ENCODE data around the gene HMCN2.
"Not testable (repeated sequence)": the region's sequence is repeated elsewhere in the genome, so short reads cannot be mapped to it uniquely, and the experiment has no call there.

HMCN2 gene

DNA sequence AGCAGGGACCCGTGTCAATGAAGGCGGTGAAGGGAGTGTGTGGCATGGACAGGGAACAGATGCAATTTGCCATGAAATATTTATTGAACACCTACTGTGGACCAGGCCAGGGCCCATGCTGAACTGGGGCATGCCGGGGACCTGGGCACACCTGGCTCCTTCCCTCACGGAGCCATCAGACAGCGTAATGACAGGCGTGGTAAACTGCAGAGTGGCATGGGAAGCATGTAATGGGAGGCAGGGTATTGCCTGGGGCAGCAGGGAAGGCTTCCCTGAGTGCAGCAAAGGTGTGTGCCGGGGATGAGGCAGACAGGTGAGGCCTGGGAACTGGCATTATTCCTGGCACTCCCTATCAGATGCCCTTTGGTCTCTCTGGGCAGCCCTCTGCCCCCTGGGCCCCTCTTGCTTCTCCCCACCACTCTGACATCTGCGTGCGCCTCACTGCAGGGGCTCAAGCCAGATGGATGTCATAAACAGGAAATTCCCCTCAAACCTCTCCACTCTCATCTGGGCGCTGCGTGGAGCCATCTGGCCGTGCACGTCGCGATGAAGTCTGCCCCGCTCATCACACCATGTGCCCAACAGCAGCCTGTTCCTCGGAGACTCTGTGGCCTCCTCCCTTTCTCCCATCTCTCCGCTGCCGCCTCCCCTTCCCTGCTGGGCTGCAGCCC lies 67.6 kb downstream of the HMCN2 start:
- no peak for DNase-seq

DNA sequence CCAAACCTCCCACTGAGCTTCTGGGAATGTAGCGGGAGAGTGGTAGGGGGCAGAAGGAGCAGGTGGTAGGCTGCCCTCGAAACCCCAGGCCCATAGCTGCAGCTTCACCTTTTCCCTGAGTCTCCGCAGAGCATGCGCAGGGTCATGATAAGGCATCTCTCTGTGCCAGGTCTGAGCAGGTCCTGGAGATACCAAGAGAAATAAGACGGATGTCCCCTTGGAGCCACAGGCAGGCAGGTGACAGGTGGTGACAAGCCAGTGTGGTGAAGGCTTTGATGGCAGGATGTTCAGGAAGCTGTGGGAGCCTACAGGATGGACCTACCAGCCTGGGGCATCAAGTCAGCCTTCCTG lies 68.1 kb downstream of the HMCN2 start:
- DNase-seq = no peak

DNA sequence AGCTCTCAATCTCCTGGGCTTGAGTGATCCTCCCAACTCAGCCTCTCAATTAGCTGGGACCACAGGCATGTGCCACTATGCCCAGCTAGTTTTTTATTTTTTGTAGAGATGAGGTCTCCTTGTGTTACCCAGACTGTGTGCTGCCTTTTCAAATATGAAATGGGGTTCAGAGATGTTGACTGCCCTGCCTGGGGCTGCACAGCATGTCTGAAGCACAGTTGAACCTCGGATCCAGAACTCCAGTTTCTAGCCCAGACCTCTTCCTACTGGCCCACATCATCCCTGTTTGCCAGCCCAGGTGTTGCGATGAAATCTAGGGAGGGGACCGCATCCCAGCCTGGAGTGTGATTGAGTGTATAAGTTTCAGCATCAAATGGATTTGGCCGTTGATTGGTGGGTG lies 69.4 kb downstream of the HMCN2 start:
- DNase-seq = no peak

DNA sequence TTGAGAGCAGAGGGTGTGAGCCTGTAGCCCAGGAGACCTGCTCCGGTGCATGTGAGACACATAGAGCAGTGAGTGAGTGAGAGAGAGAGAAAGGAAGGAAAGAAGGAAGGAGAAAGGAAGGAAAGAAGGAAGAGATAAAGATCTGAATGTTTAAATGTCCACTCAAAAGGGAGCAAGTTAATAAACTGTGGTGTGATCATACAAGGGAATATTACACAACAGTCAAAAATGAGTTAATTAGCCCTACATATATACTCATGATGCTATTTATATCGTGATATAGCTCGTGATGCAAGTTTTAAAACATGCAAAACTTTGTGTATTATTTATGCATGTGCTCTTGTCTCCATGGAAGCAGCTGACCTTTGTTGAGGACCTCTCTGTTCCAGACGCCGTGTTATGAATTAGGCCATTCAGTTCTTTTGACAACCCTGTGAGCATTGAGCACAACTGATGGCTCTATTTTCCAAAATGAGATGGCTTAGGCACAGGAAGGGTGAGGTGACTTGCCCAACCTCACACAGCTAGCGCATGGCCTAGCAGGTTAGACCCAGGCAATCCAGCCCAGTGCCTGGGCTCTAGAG lies 70.6 kb downstream of the HMCN2 start:
- no peak for DNase-seq

DNA sequence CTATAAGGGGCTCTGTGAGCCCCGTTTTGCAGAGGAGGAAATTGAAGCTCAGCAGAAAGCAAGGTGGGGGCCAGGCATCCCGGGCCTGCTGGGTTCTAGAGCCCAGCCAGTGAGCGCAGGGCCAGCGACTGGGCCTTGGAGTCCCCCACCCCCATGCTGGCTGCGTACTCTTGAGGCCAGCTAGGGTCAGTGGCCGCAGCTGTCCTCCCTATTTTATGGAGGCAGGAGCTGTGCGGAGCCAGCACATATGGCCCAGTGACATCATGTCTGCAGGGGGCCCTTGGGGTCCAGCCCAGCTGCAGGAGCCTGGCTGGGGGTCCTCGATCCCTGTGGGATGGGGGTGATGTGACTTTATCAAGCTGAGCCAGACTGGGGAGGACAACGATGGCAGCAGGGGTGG lies 71.3 kb downstream of the HMCN2 start:
- no peak for DNase-seq

DNA sequence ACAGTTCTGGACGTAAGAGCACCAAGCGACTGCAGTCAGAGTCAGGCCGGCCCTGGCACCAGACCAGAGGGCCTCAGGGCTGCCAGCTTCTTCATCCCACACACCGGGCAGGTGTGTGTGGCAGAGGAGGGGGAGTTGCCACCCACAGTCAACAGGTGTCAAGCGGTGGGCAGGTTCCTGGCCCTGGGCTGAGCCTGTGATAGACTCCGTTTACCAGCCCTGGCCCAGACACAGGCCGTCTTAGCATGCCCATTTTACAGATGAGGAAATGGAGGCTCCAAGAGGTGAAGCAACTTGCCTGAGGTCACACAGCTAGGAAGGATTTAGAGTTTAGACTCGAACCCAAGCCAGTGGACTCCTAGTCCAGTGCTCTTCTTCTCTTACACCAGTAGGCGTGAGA lies 71.8 kb downstream of the HMCN2 start:
- no peak for DNase-seq

DNA sequence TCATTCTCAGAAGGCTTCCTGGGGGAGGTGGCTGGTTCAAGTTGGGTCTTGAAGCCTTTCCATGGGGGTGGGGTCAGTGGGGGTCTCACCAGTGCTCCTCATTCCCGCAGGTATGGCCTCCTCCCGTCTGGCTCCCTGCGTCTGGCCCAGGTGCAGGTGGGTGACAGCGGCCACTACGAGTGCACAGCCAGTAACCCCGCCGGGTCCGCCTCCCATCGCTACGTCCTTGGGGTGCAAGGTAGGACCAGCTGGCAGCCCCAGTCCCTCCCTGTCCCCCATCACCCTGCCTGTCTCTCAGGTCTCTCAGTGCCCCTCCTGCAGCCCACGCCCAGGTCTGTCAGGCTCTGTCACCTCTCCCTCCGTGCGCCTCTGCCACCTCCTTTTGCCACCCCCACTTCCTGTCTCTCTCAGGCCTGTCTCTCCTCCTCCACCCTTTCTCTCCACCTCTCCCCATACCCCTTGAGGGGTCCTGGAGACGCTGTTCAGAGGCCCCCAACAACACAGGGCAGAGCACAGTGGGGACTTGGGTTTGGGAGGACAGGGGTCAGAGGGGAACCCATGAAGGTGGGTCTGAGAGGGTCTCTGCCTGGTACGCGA lies 72.3 kb downstream of the HMCN2 start:
- no peak for DNase-seq

DNA sequence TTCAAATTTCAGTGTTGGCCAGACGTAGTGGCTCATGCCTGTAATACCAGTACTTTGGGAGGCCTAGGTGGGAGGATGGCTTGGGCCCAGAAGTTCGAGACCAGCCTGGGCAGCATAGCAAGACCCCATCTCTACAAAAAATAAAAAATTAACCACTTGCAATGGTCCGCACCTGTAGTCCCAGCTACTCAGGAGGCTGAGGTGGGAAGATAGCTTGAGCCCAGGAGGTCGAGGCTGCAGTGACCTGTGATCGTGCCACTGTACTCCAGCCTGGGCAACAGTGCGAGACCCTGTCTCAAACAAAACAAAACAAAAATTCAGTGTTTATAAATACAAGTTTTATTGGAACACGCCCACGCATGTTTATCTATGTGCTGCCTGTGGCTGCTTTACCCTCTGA lies 73.3 kb downstream of the HMCN2 start:
- not testable (repeated sequence) for DNase-seq

DNA sequence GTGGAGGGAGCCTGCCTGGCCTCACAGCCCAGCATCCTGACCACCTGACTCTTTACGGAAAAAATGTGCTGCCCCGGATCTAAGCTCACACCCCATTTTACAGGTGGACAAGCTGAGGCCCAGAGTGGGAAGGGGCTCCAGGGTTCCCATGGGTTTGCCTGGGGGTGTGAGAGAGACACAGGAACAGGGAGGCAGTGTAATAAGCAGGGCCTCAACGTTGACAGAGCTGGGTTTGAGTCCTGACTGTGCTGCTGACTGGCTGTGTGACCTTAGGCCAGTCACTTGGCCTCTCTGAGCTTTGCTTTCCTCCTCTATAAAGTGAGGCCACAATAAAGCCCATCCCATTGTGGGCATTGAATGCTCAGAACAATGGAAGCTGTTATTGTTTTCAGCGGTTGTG lies 73.7 kb downstream of the HMCN2 start:
- DNase-seq = no peak

DNA sequence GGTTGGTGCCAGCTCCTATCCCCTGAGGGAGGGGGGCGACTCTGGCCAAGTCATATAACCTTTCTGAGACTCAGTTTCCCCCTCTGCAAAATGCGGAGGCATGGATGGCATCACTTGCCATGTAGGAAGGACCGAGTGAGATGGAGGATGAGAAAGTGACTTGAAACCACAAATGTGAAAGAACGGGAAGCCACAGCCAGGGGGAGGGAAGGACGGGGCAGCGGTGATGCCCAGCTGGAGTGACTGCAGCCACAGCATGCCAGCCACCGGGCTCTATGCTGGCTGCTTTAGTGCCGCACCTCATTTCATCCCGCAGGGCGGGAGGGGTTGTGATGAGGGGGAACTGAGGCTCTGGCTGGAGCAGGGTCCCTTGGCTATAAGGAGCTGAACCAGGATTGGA lies 74.5 kb downstream of the HMCN2 start:
- DNase-seq = no peak

DNA sequence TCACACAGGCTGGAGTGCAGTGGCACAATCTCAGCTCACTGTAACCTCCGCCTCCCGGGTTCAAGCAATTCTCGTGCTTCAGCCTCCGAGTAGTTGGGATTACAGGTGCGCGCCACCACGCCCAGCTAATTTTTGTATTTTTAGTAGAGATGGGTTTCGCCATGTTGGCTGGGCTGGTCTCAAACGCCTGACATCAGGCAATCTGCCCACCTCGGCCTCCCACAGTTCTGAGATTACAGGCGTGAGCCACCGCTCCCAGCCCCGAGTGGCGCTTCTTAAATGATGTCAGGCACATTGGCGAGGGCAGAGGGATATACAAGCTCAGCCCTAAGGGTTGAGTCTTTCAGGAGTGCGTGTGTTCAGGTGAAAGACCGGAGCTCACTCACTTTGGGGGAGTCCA lies 75.0 kb downstream of the HMCN2 start:
- not testable (repeated sequence) for DNase-seq

DNA sequence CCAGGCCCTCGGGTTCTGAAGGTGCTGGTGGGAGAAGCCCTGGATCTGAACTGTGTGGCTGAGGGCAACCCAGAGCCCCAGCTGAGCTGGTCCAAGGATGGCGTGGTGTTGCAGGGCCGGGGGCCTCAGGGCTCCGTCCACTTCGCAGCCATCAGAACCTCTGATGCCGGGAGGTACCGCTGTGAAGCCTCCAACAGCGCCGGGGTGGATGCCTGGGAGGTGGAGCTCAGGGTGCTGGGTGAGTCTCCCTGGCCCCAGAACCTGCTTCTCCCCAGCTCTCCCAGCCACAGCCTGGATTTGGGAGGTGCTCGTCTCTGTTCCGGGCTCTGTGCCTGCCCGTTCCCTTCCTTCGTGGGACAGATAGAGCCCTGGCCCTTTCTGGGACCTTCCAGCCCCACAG lies 75.6 kb downstream of the HMCN2 start:
- no peak for DNase-seq

DNA sequence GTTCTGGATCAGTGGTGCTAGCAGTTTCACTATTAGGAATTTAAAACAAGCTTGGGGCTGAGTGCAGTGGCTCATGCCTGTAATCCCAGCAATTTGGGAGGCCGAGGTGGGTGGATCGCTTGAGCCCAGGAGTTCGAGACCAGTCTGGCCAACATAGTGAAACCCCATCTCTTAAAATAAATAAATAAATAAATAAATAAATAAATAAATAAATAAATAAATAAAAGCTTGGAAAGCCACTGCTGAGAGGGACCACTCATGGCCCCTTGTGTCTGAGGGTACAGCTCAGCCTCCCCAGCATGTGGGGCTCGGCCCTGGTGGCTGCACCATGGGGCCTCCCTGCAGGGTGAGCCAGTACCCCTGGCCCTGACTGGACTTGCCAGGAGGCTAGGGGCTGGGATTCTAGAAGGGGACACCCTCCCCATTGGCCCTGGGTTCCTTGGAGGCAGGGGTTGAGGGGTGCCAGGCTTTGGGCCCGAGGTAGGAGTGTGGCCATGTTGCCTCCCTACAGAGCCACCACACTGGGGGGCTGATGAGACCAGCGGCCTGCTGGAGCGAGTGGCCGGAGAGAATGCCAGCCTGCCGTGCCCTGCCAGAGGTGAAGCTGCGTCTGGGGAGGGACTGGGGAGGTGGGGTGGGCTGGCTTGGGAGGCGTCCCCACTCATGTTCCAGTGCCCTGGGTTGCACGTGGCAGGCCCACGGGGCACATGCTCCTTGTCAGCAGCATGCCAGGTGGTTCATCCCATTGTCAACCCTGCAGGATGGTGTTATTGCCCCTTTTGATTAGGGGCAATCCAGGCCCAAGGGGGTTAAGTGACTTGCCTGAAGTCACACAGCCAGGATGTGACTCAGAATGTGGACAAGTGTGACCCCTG lies 76.5 kb downstream of the HMCN2 start:
- no peak for DNase-seq

DNA sequence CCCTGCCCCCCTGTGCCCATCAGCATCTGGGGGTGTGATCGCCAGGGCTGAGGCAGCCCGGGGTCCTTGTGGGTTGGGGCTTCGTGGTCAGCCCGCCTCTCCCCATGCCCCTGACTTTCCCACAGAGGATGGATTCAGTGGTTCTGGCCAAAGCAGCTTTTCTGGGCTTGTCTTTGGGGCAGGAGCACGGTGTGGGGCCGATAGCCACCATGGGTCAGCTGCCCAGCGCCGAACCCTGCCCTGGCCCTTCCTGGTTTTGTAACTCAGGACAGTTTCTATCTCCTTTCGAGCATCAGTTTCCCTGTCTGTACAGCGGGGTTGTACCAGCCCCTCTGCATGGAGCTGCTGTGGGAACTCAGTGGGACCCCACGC lies 77.1 kb downstream of the HMCN2 start:
- no peak for DNase-seq

DNA sequence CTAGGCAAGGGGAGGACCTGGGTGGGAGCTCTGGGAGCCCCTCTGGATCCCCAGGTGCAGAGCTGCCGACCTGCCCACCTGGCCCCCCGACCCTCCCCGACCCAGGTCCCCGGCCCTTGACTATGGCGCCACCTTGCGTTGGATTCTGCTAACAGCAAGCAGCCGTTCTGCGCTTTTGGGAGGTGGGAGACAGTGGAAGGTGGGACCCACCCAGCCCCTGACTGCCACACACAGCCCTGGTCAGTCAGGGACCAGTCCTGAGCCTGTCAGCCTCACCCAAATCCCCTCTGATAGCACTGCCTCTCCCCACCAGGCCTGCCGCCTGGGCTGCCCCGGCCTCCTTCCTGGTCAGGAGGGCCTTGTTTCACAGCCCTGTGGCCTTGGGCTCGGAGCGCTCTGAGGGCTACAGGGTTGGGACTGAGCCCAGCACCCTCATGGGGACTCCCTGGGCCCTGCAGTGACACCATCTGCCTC lies 77.9 kb downstream of the HMCN2 start:
- no peak for DNase-seq

DNA sequence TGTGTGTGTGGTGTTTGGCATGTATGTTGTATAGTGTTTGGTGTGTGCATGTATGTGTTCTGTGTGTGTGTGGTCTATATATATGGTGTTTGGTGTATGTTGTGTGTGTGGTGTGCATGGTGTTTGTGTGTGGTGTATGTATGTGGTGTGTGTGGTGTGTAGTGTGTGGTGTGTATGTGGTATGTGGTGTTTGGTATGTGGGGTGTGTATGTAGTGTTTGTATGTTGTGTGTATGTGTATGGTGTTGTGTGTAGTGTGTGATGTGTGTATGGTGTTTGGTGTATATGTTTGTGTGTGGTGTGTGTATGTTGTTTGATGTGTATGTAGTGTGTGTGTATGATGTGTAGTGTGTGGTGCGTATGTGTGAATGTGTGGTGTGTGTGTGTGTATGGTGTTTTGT lies 78.8 kb downstream of the HMCN2 start:
- DNase-seq = no peak

DNA sequence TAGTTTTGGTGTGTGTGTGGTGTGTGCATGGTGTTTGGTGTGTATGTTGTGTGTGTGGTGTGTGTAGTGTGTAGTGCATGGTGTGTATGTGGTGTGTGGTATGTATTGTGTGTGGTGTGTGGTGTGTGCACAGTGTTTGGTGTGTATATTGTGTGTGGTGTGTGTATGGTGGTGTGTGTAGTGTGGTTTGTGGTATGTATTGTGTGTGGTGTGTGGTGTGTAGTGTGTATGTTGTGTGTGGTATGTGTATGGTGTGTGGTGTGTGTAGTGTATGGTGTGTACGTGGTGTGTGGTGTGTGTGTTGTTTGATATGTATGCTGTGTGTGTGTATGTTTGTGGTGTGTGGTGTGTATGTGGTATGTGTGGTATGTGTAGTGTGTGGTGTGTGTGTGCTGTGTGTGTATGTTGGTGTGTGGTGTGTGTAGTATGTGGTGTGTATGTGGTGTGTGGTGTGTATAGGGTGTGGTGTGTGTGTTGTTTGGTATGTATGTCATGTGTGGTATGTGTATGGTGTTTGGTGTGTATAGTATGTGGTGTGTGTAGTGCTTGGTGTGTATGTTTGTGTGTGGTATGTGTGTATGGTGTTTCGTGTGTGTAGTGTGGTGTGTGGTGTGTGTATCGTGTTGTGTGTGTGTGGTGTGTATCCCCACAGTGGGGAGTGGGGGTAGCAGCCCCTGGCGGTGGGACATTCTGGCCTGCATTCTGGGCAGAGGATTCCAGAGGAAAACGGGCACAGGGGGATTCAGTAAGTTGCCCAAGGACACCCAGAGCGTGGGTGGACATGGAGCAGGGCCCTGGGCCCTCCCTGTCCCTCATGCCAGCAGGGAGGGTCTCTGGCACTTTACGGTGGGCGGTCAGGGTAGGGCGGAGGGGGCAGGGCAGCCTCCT lies 79.7 kb downstream of the HMCN2 start:
- no peak for DNase-seq

DNA sequence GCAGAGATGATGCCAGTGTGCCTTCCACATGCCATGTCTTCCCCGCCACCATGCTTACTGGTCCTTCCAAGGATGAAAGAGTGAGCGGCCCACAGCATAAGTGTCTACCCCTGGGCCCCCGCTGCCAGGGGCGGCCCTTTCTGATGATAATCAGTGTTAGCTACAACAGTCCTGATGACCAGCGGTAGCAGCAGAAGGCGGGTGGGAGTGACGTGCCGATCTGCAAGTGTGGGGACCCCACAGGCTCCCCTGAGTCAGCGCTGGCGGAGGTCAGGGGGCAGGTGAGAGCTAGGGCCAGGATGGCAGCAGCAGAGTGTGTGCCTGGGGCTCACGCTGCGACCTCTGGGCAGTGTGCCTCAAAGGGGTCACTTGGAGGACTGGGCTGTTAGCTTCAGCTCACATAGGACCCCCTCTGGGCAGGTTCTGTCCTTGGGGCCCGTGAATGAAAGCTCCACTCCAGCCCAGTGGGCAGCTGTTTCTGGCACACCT lies 80.4 kb downstream of the HMCN2 start:
- DNase-seq = no peak

DNA sequence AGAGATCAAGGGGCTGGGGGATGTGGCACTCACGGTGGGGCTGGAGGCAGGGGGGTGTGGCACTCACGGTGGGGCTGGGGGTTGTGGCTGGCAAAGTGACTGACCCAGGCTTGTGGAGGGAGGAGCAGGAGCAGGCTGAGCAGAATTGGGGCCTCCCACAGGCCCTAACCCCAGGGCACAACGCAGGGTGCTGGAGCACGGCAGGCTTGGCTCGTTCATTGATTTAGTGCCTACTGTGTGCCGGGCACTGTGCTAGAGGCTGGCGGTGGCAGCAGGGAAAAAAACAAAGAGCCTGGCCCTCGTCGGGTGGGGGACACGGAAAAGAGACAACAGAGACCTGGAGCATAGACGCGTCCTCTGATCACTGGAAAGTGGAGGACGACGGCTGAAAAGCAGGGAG lies 80.9 kb downstream of the HMCN2 start:
- DNase-seq = no peak

DNA sequence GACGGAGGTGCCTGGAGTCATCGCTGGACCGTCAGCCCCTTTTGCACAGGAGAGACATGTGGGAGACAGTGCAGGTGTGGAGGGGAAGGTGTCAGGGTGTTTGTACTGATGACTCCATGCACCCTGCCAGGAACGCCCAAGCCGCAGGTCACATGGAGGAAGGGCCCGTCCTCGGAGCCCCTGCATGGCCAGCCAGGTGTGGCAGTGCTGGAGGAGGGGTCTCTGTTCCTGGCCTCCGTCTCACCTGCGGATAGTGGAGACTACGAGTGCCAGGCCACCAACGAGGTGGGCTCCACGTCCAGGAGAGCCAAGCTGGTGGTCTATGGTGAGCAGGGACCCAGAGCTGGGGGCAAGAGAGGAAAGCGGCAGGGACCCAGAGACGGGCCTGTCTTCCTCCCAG lies 81.5 kb downstream of the HMCN2 start:
- DNase-seq = no peak

DNA sequence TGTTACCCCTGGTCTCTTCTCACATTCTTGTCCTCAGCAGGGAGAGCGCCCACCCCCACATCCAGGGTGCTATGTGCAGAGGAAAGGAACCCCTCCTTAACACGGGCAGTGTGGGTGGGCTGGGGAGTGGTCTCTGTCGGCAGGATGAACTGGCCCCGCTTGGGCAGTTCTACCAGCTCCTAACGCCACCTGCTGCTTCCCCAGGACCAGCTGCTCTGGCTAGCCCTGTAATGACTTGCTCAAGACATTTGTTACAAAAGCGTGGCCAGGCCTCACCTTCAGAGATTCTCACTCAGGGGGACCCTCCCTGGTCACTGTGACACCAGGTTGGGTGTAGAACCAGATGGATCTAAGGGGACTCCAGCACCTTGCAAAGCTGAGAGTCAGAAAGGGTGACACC lies 82.4 kb downstream of the HMCN2 start:
- DNase-seq = no peak

DNA sequence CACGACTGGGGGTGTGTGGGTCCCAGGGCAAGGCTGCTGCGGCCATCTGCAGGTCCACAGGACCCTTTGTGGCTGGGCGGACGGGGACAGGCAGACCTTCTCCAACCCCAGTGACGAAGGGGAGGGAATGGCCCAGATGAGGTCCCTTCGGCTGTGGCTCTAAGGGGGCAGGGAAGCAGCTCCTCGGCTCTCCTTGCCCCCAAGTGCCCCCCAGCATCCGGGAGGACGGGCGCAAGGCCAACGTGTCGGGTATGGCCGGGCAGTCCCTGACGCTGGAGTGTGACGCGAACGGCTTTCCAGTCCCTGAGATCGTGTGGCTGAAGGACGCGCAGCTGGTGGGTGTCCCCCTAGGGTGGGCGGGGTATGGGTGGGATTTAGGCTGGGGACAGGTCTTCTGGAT lies 82.8 kb downstream of the HMCN2 start:
- DNase-seq = no peak

DNA sequence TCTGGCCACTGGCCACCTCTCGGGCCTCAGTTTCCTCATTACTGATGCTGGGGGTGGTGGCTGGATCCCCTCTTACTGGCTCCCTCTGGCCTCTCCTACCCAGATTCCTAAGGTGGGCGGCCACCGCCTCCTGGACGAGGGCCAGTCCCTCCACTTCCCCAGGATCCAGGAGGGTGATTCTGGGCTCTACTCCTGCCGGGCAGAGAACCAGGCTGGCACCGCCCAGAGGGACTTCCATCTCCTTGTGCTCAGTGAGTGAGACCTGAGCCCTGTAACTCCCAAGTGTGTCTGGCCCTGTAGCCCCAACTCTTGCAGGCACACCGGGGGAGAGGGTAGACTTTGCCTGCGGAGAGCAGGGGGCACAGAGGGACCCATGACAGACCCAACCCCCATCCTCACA lies 83.3 kb downstream of the HMCN2 start:
- DNase-seq = no peak
